SW480 (cell line): ENCODE data around the gene KCNQ1.

Experiments
- DNase-seq: peaks from one replicate; pipeline ENCODE4 v3.0.0-alpha.2; 2016; ENCODE audit warnings: low spot score

Gene KCNQ1

GRCh38 chr11:2777871-2778629, 333.2 kb downstream of the KCNQ1 start:
- no peak for DNase-seq

- DNase-seq = peak; percentile 78
These were observed 334.1 kb downstream of the KCNQ1 start for GRCh38 chr11:2778630-2779498.

- no peak for DNase-seq
These were observed 334.7 kb downstream of the KCNQ1 start for GRCh38 chr11:2779499-2779980.

- DNase-seq = no peak
These were observed 335.4 kb downstream of the KCNQ1 start for GRCh38 chr11:2779981-2780849.

- DNase-seq = no peak
These were observed 336.1 kb downstream of the KCNQ1 start for GRCh38 chr11:2780850-2781407.

- no peak for DNase-seq
These were observed 336.8 kb downstream of the KCNQ1 start for GRCh38 chr11:2781408-2782274.

GRCh38 chr11:2782769-2783168, 338.0 kb downstream of the KCNQ1 start:
- no peak for DNase-seq

- DNase-seq = no peak
These were observed 338.8 kb downstream of the KCNQ1 start for GRCh38 chr11:2783536-2784082.

- no peak for DNase-seq
These were observed 343.0 kb downstream of the KCNQ1 start for GRCh38 chr11:2787816-2788167.

GRCh38 chr11:2788168-2789071, 343.6 kb downstream of the KCNQ1 start:
- peak; percentile 57 for DNase-seq

- no peak for DNase-seq
These were observed 344.5 kb downstream of the KCNQ1 start for GRCh38 chr11:2789331-2789730.

- DNase-seq = no peak
These were observed 345.2 kb downstream of the KCNQ1 start for GRCh38 chr11:2789791-2790567.

- DNase-seq = no peak
These were observed 345.7 kb downstream of the KCNQ1 start for GRCh38 chr11:2790568-2790921.

- no peak for DNase-seq
These were observed 346.3 kb downstream of the KCNQ1 start for GRCh38 chr11:2791139-2791520.

GRCh38 chr11:2791521-2792380, 346.9 kb downstream of the KCNQ1 start:
- DNase-seq = no peak

- peak; percentile 66 for DNase-seq
These were observed 347.8 kb downstream of the KCNQ1 start for GRCh38 chr11:2792381-2793250.

GRCh38 chr11:2793701-2794045, 348.9 kb downstream of the KCNQ1 start:
- no peak for DNase-seq
